HS-27A (cell line): ENCODE results near the gene OR1D5.
"Not testable (repeated sequence)": the region's sequence is repeated elsewhere in the genome, so short reads cannot be mapped to it uniquely, and the experiment has no call there.

Source experiments
- DNase-seq: peaks from one replicate; pipeline ENCODE4 v3.0.0-alpha.2; 2012; ENCODE audit warnings: low read depth, missing footprints

OR1D5 gene, protein sequence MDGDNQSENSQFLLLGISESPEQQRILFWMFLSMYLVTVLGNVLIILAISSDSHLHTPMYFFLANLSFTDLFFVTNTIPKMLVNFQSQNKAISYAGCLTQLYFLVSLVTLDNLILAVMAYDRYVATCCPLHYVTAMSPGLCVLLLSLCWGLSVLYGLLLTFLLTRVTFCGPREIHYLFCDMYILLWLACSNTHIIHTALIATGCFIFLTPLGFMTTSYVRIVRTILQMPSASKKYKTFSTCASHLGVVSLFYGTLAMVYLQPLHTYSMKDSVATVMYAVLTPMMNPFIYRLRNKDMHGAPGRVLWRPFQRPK

DNA sequence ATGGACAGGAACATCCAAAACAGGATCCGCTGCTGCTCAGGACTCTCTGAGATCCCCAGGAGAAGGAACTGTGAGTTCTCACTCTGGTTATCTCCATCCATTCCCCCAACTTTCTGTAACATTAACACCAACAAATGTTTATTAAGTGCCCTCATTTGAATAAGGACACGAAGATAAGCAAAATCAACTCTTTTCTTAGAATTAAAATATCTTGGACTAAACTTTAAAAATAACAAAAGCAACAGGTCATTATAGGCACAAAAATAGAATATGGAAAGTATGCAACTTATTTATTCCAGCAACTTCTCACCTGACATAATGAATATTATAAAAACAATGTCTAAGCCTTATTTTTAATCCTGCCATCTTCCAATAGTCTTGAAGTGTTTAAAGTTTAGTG lies at the start of gene OR1D5:
Gene OR1D5 (minus strand): TSS at position 101 of the 400 bp plus-strand sequence. CDS start 0 bp downstream, at position 101.
- not testable (repeated sequence) for DNase-seq

- no peak for DNase-seq
These were observed 40.9 kb upstream of the OR1D5 start, which contains the start of gene OR1D2 for GRCh38 chr17:3104322-3104721. Gene OR1D2, minus strand, starts transcription at chr17:3104422. Its CDS starts 11,426 bp downstream, at chr17:3092996.

DNA sequence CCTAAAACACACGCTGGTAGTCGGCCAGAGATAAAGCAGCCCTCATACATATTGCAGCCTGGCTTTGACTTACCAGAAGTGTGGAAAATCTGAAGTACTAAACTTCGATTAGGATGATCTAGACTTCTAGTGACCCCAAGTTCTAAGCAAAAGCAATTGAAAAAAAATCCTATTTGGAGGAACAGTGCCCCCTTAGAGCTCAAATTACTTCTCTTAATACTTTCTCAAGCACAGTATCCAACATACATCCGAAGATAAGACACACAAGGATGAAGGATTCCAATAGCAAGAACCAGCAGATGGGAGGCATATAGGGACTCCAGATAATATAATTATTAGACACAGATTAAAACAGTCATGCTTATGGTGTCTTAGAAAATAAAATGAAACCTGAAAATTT lies 10.4 kb upstream of the OR1D5 start:
- DNase-seq: not testable (repeated sequence)

GRCh38 chr17:3065192-3065591 lies 1.8 kb upstream of the OR1D5 start:
- not testable (repeated sequence) for DNase-seq

GRCh38 chr17:3062824-3063377 lies 506 bp downstream of the OR1D5 start:
- not testable (repeated sequence) for DNase-seq

GRCh38 chr17:3054868-3055267 lies 8.5 kb downstream of the OR1D5 start:
- DNase-seq: not testable (repeated sequence)

- no peak for DNase-seq
These were observed 13.6 kb downstream of the OR1D5 start for GRCh38 chr17:3049705-3050295.

DNA sequence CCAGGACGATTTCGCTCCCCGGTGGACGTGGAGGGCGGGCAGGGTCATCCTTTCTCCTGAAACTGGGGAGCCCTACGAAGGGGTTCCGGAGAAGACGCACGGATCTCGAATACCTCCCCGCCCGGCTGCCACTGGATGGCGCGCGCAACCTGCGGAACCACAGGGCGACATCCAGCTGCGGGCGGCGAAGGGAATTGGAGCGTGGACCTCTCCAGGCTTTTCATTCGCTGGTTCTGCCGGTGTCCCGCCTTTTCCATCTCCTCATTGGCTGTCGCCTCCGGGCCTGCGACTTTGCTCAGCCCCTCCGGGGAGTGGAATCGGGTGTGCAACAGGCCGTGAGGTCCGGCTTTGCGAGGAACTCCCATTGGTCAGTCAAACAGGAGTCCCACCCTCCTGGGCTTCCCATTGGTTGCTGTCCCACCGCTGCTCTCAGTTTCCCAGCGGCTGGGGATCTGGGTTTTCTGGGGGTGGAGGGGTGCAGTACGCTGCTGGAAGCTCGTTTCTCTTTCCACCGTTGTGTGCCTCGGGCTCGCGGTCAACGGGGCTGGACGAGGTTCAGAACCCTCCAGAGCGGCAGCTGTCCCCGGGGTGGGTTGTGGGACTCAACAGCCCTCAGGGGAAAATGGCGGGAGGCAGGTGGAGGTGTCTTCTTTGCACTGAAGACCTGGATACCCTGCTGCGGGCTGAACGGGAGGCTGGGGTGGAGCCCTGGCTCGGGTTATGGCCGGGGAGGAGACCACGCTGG lies 14.5 kb downstream of the OR1D5 start:
- peak; percentile 79 for DNase-seq

GRCh38 chr17:3046753-3047152 lies 16.7 kb downstream of the OR1D5 start:
- no peak for DNase-seq

DNA sequence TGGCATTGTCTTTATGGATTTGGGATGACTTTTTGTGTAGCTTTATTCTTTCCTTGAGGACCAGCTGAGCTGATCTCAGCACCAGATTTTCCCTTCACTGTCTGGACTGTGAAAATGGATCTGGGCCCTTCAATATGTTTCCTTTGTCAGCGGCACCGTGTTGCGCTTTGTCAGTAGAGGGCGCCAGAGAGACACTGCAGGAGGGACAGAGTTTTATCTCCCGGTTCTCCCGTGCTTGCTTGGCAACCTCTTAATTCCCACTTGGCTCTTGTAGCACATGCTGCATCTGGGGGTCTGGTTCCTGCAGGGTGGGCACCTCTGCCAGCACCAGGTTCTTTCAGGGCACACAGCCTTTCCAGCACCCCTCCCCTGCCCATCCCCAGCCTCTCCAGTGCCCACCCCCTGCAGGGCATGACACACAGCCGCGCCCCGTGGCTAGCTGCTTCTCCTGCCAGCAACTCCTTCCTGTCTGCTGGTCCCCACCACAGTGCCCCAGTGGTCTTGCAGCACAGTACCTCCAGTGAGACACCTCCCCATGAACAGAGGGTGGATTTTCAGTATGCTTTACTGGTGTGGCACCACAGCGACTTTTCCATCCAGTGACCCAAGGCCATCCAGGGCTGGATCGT lies 19.6 kb downstream of the OR1D5 start:
- DNase-seq: no peak

- DNase-seq: no peak
These were observed 22.5 kb downstream of the OR1D5 start for GRCh38 chr17:3040882-3041281.

- DNase-seq: no peak
These were observed 23.7 kb downstream of the OR1D5 start for GRCh38 chr17:3039736-3040135.

DNA sequence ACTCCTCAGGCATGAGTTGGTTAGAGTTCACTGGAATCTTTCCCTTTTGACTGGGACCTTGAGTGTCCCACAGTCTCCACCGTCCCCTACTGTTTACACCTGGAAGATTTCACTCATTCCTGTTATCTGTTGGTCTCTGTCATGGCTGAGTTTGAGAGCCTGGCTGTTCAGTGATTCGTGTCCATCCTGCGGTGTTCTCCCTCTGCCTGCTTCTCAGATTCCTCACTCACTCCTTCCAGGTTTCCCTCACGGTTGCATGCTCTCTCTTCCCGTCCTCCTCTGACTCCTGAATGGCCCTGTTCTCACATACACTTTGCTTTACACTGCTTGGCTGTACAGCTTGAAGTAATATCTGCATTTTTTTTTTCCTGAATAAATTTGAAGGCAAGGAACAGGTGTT lies 24.5 kb downstream of the OR1D5 start:
- DNase-seq: no peak

DNA sequence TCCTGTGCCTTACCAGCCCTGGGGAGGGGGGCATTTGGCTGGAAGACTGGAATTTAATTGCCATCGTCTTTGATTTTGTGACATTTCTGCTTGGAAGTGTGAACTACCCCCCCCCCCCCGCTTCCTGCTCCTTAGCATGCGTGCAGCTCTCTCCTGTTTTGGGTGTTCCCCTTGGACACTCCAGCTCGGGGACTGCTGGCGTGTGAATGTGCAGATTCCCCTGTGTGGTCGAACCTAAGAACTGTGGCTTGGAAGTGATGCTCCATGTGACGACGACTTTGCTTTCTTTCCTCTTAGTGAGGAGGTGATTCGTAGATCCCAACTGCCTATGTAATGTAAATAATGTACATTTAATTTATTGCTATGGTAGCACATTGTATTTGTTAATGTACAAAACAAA lies 26.1 kb downstream of the OR1D5 start:
- no peak for DNase-seq

DNA sequence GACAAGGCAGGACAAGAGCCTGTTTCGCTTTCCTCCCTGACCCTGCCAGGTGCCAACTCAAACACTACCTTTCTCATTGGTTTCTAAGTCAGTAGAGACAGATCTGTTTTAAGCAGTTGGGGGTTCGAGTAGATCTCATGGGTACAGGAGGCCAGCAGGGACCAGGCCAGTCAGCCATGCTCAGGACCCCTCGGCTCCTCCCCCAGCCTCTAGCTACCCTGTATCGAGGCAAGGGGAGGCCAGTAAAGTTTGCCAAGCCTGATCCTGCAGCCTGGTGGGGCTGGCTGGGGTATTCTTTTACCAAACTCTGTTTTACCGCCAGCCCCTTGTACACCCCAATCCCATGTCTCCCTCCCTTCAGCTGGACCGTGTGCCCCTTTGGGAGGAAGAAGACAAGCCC lies 26.6 kb downstream of the OR1D5 start:
- DNase-seq: no peak

DNA sequence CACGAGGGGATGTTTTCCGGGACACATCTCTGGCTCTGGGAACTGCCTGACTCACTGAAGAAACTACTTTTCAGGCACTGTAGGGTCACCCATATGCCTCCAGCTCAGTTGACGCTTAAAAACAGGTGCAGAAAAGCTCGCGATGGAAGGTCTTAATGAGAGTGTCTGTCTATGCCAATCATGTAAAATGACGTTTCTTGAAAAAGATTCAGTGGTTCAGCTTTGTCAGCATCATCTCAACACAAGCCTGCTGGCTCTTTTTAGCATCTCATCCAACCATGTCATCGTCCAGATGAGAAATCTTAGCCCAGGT lies 27.5 kb downstream of the OR1D5 start:
- DNase-seq: no peak

- no peak for DNase-seq
These were observed 28.0 kb downstream of the OR1D5 start for GRCh38 chr17:3035256-3035967.

GRCh38 chr17:3034578-3034920 lies 28.9 kb downstream of the OR1D5 start:
- DNase-seq: no peak

DNA sequence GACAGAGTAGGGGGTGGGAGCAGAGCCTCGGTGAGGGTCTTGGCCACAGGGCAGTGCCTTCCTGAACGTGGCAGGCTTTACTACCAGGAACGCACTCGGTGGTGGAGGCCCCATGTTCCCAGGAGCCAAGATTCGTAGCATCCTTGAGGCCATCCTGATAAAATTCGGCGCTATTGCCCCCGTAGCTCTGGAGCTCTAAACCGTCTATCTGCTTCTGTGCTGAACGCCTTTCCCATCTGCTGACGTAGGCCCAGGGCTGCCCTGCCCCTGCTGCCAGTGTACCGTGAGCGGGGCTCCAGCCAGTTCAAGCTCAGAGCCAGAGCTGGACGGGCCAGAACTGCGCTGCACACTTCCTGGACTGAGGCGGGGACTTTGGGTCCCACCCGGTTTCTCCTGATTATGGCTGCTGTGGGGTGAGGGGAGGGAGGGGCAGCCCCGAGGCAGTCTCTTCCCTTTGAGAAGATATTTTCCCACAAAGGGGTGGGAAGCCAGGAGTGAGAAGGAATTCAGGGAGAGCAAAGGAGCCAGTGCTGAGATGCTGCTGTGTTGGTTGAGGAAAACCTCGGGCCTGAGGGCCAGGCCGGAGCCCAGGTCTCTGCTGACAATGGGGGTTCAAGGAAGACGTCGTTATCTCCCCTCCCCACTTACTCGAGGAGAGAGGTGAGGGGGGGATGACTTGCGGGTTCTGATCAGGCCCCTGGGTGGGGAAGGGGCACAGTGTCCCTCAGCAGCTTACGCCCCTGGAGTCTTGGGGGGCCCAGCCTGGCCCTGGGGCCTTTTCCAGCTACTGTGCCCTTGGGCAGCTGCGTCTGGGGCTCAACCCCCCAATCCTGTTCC lies 29.4 kb downstream of the OR1D5 start:
- no peak for DNase-seq

GRCh38 chr17:3033248-3033640 lies 30.2 kb downstream of the OR1D5 start:
- no peak for DNase-seq
